ENCODE results near the gene KHSRP.

DNA sequence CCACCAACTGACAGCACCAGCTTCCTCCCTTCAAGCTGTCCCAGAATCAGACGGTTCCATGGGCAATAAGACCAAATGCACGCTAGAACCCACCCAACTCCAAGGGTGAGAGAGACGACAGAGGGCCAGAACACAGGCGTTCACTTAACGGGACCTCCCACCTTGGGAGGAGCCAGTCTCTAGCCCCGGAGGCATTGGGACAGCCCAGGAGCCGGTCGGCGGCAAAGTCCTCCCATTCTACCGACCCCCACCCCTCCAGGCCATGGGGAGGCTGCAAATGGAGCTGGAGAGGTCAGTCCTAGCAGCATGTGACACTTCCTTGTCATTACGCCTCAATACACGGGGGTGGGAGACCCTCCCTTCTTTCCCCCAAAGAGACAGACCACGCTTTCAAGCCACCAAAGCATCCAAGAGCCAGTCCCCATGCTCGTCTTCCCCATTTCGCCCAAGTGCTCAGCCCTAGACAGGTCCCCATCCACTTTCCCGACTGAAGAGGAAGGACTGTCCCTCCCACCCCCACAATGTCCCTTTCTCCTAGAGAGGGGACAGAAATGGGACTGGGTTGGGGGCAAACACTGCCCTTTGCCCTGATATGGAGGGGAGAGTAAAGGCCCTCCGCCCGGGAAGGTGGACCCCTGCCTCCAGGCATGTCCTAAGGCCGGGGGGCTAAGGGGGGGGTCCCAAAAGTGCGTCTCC is 964 bp downstream of the KHSRP start:
- TF ChIP-seq, protein P1, sequence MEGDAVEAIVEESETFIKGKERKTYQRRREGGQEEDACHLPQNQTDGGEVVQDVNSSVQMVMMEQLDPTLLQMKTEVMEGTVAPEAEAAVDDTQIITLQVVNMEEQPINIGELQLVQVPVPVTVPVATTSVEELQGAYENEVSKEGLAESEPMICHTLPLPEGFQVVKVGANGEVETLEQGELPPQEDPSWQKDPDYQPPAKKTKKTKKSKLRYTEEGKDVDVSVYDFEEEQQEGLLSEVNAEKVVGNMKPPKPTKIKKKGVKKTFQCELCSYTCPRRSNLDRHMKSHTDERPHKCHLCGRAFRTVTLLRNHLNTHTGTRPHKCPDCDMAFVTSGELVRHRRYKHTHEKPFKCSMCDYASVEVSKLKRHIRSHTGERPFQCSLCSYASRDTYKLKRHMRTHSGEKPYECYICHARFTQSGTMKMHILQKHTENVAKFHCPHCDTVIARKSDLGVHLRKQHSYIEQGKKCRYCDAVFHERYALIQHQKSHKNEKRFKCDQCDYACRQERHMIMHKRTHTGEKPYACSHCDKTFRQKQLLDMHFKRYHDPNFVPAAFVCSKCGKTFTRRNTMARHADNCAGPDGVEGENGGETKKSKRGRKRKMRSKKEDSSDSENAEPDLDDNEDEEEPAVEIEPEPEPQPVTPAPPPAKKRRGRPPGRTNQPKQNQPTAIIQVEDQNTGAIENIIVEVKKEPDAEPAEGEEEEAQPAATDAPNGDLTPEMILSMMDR (conservative IDR thresholded peaks at IDR 0.05; ENCODE audit: low read depth, low read length), result no peak
- no peak for TF ChIP-seq EZH2 (IDR thresholded peaks at IDR 0.05; ENCODE audit: borderline replicate concordance, low read depth, low read length, poor library complexity, severe bottlenecking)

All from A673 (cell line).